Type B pancreatic cell (in vitro differentiated cells): ENCODE results near the gene C1orf159. TPM values are rescaled to one million over a fixed set of nuclear protein-coding genes. Genes with fewer than 3 reads are reported as not detected.

Experiments used
- DNase-seq: peaks from one replicate; pipeline ENCODE4 v3.0.0; 2021; ENCODE audit warnings: mixed read lengths; ENCODE audit not compliant: unreplicated experiment; ENCODE audit errors: extremely low spot score
- H3K27ac Mint-ChIP-seq: 2 replicates; pipeline ENCODE4 v1.8.0; 2021; ENCODE audit warnings: mild to moderate bottlenecking, mixed read lengths
- H3K27me3 Mint-ChIP-seq: 2 replicates; pipeline ENCODE4 v1.8.0; 2021; ENCODE audit warnings: mixed read lengths
- H3K36me3 Mint-ChIP-seq: 2 replicates; pipeline ENCODE4 v1.8.0; 2021; ENCODE audit warnings: mixed read lengths
- H3K4me1 Mint-ChIP-seq: one replicate; pipeline ENCODE4 v1.8.0; 2021; ENCODE audit warnings: mixed read lengths; ENCODE audit not compliant: unreplicated experiment
- H3K4me3 Mint-ChIP-seq: 2 replicates; pipeline ENCODE4 v1.8.0; 2021; ENCODE audit warnings: mild to moderate bottlenecking, mixed read lengths
- H3K9me3 Mint-ChIP-seq: 2 replicates; pipeline ENCODE4 v1.8.0; 2021; ENCODE audit warnings: mixed read lengths
- CTCF ChIP-seq: fragments of 200-600 bp; sonication (generic); conservative IDR thresholded peaks from 2 replicates; pipeline ENCODE4 v1.5.0; 2021; ENCODE audit warnings: antibody characterized with exemption, mild to moderate bottlenecking
- total RNA-seq: library from RNA; stranded (reverse); gene quantifications from 2 replicates; pipeline ENCODE4 v1.2.1, GENCODE V29; 2021; ENCODE audit warnings: low replicate concordance

The C1orf159 gene
- total RNA-seq, 1 donor from 2014 or later, result 21.2 TPM

- peak; percentile 60 for DNase-seq
- H3K27ac Mint-ChIP-seq, result no peak overlapping the region
- H3K36me3 Mint-ChIP-seq, result peaks cover 4% of the 10 kb centered on the region
- no peaks in the 10 kb centered on the region for H3K9me3 Mint-ChIP-seq
- H3K4me1 Mint-ChIP-seq, result no peaks in the 10 kb centered on the region
- no peak overlapping the region for H3K4me3 Mint-ChIP-seq
- TF ChIP-seq CTCF, result no peak
- H3K27me3 Mint-ChIP-seq, result no peaks in the 10 kb centered on the region
Measured at GRCh38 chr1:1091344-1092148, 24.3 kb downstream of the C1orf159 start.

GRCh38 chr1:1090424-1091343 lies 25.2 kb downstream of the C1orf159 start:
- TF ChIP-seq CTCF, result no peak
- H3K27me3 Mint-ChIP-seq, result no peaks in the 10 kb centered on the region
- H3K9me3 Mint-ChIP-seq, result no peaks in the 10 kb centered on the region
- no peaks in the 10 kb centered on the region for H3K4me1 Mint-ChIP-seq
- H3K36me3 Mint-ChIP-seq, result peaks cover 3% of the 10 kb centered on the region
- H3K4me3 Mint-ChIP-seq, result no peak overlapping the region
- peak; percentile 67 for DNase-seq
- no peak overlapping the region for H3K27ac Mint-ChIP-seq

GRCh38 chr1:1089731-1090423 lies 26.0 kb downstream of the C1orf159 start:
- peak; percentile 67 for DNase-seq
- Mint-ChIP-seq H3K4me1 (no peaks in the 10 kb centered on the region), H3K27ac (no peak overlapping the region), H3K9me3 (no peaks in the 10 kb centered on the region), H3K27me3 (no peaks in the 10 kb centered on the region), H3K4me3 (no peak overlapping the region), H3K36me3 (no peaks in the 10 kb centered on the region)
- TF ChIP-seq CTCF, result no peak

GRCh38 chr1:1088801-1089680 lies 26.8 kb downstream of the C1orf159 start:
- H3K27me3 Mint-ChIP-seq, result no peaks in the 10 kb centered on the region
- no peaks in the 10 kb centered on the region for H3K36me3 Mint-ChIP-seq
- no peak for TF ChIP-seq CTCF
- H3K4me1 Mint-ChIP-seq, result no peaks in the 10 kb centered on the region
- DNase-seq, result peak; percentile 68
- no peaks in the 10 kb centered on the region for H3K9me3 Mint-ChIP-seq
- H3K27ac Mint-ChIP-seq, result no peak overlapping the region
- no peak overlapping the region for H3K4me3 Mint-ChIP-seq
